ENCODE data around the gene DCUN1D4. TPM values are rescaled to one million over a fixed set of nuclear protein-coding genes. Genes with fewer than 3 reads are reported as not detected.

The DCUN1D4 gene
- total RNA-seq, 1 experiment from 2014 or later = 50.2 TPM

GRCh38 chr4:51874551-51874950, 31.6 kb downstream of the DCUN1D4 start:
- Histone ChIP-seq H3K9me3 (ENCODE audit: control insufficient read depth in 1 of 2, insufficient read depth in 1 of 2, low read depth in 1 of 2, low read length in 2 of 2) (no peaks in the 10 kb centered on the region), H3K4me2 (ENCODE audit: low read length) (no peak overlapping the region), H3K4me3 (replicated peaks in 1 of 2; ENCODE audit: low read depth in 1 of 2, low read length in 2 of 2) (no peak overlapping the region), H3K79me2 (ENCODE audit: insufficient read depth, low read length) (no peaks in the 10 kb centered on the region), H3K27me3 (ENCODE audit: insufficient read depth, low read length) (no peaks in the 10 kb centered on the region), H3K9me2 (ENCODE audit: insufficient read depth) (no peaks in the 10 kb centered on the region), H3K36me3 (ENCODE audit: control insufficient read depth in 1 of 2, insufficient read depth in 2 of 2, low read length in 2 of 2) (peaks cover 0 to 19% of the 10 kb centered on the region in 2 experiments; a peak in 3 of 4 replicates), H3K4me1 (ENCODE audit: control insufficient read depth in 1 of 2, insufficient read depth in 2 of 2, low read length in 2 of 2) (no peaks in the 10 kb centered on the region), H2AFZ (ENCODE audit: low read depth, low read length, poor library complexity, severe bottlenecking) (no peak overlapping the region), H3K27ac (ENCODE audit: low read depth, low read length) (no peak overlapping the region), H4K20me1 (ENCODE audit: insufficient read depth) (no peaks in the 10 kb centered on the region), H3K9ac (ENCODE audit: low read length) (no peak overlapping the region)
- no peak for TF ChIP-seq ELF1 (IDR thresholded peaks at IDR 0.05; ENCODE audit: borderline replicate concordance, low read depth)
- no peak for TF ChIP-seq ZFX (IDR thresholded peaks at IDR 0.05)
- TF ChIP-seq, protein P1, sequence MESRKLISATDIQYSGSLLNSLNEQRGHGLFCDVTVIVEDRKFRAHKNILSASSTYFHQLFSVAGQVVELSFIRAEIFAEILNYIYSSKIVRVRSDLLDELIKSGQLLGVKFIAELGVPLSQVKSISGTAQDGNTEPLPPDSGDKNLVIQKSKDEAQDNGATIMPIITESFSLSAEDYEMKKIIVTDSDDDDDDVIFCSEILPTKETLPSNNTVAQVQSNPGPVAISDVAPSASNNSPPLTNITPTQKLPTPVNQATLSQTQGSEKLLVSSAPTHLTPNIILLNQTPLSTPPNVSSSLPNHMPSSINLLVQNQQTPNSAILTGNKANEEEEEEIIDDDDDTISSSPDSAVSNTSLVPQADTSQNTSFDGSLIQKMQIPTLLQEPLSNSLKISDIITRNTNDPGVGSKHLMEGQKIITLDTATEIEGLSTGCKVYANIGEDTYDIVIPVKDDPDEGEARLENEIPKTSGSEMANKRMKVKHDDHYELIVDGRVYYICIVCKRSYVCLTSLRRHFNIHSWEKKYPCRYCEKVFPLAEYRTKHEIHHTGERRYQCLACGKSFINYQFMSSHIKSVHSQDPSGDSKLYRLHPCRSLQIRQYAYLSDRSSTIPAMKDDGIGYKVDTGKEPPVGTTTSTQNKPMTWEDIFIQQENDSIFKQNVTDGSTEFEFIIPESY (IDR thresholded peaks at IDR 0.05; ENCODE audit: extremely low read depth, insufficient replicate concordance, low read length) = no peak
- no peak for TF ChIP-seq EZH2phosphoT487 (IDR thresholded peaks at IDR 0.05; ENCODE audit: borderline replicate concordance)
- no peak for TF ChIP-seq EGR1 (IDR thresholded peaks at IDR 0.05; ENCODE audit: low read depth)
- TF ChIP-seq CBX3 (IDR thresholded peaks at IDR 0.05; ENCODE audit: low read depth) = no peak
- TF ChIP-seq REST (IDR thresholded peaks at IDR 0.05; ENCODE audit: low read depth) = no peak
- TF ChIP-seq CTCF (IDR thresholded peaks at IDR 0.05 in 2 of 3, conservative IDR thresholded peaks at IDR 0.05 in 1 of 3; ENCODE audit: borderline replicate concordance in 1 of 3, insufficient read depth in 1 of 3, low read depth in 2 of 3, low read length in 2 of 3) = no peak
- TF ChIP-seq YY1 (IDR thresholded peaks at IDR 0.05; ENCODE audit: extremely low read depth, insufficient replicate concordance, low read depth, low read length) = no peak
- TF ChIP-seq SP1 (IDR thresholded peaks at IDR 0.05; ENCODE audit: low read depth) = no peak
- TF ChIP-seq ATF3 (IDR thresholded peaks at IDR 0.05) = no peak
- TF ChIP-seq EZH2 (IDR thresholded peaks at IDR 0.05) = no peak
- no peak for TF ChIP-seq TCF7L2 (IDR thresholded peaks at IDR 0.05; ENCODE audit: borderline replicate concordance, extremely low read depth, insufficient read depth, insufficient read length)
- ATAC-seq (no peak), DNase-seq (ENCODE audit: low read depth, low spot score) (no peak)
- ChIA-PET POLR2A (no interaction called here), CTCF (no interaction called here), RAD21 (ENCODE audit: low non-redundant PET in 1 of 2, low total read pairs in 2 of 2, uncharacterized antibody in 2 of 2, unreplicated experiment in 2 of 2) (no interaction called here)
- intact Hi-C loops (cut with micrococcal nuclease) = no loop called here
- no TSS peak for BruUV-seq (replicated peaks)
